Sigmoid colon (tissue), 7 donors: ENCODE measurements around the gene SYT15B. TPM values are rescaled to one million over a fixed set of nuclear protein-coding genes. Genes with fewer than 3 reads are reported as not detected.
"Not testable (repeated sequence)": the region's sequence is repeated elsewhere in the genome, so short reads cannot be mapped to it uniquely, and the experiment has no call there.

ENCODE experiments used
- DNase-seq: peaks from one replicate; pipeline ENCODE4 v3.0.0-alpha.2; 2019
- H3K27ac ChIP-seq, 4 donors: fragments of 200-600 bp; sonication (generic); one replicate each; pipeline ENCODE4 v1.5.1; 2016 to 2019; ENCODE audit warnings: mild to moderate bottlenecking in 1 of 4
- H3K27me3 ChIP-seq, 3 donors: fragments of 200-600 bp; sonication (generic); one replicate each; pipeline ENCODE4 v1.5.1; 2019; ENCODE audit warnings: mild to moderate bottlenecking in 1 of 3
- H3K36me3 ChIP-seq, 4 donors: fragments of 200-600 bp; sonication (generic); one replicate each; pipeline ENCODE4 v1.5.1; 2016 to 2019
- H3K4me1 ChIP-seq, 4 donors: fragments of 200-600 bp; sonication (generic); one replicate each; pipeline ENCODE4 v1.5.1; 2017 to 2019
- H3K4me3 ChIP-seq, 4 donors: fragments of 200-600 bp; sonication (generic); one replicate each; pipeline ENCODE4 v1.5.1; 2017 to 2019; ENCODE audit warnings: mild to moderate bottlenecking in 2 of 4, moderate library complexity in 1 of 4
- H3K9me3 ChIP-seq, 4 donors: fragments of 200-600 bp in 3 of 4; sonication (generic) in 3 of 4; one replicate each; pipeline versions ENCODE4 v1.5.1 to v1.6.1; 2013 to 2019
- WGBS, 2 donors: extraction: QIAGEN DNeasy Blood & Tissue Kit; methylation state at CpG; one replicate each; pipeline ENCODE4 v1.1.7; 2013; 5-methylcytosine and 5-hydroxymethylcytosine counted together
- intact Hi-C: fragments of 100-400 bp; cut with DNase I; formaldehyde crosslinking; loops from one replicate; pipeline ENCODE4 v1.15.1; 2023
- polyA plus RNA-seq, 3 donors: library from polyadenylated mRNA; stranded (reverse); fragments of 200-250 nt; gene quantifications; one replicate each; pipeline ENCODE4 v1.2.3, GENCODE V29; 2013
- total RNA-seq, 4 donors: library from RNA; depleted of rRNA; stranded (reverse); fragments of >200 nt; gene quantifications; one replicate each; pipeline ENCODE4 v1.1.0, GENCODE V29; 2016
- donor health status: healthy with polysubstance abuse.
- donor health status: Bipolar disorder and iron deficiency.
- donor health status: healthy.

The SYT15B gene
- total and polyA plus RNA-seq, 7 donors: 0.27 to 2.5 (median 0.99) TPM

GRCh38 chr10:47753176-47753575 lies 10.2 kb downstream of the SYT15B start:
- H3K4me3 ChIP-seq, H3K36me3 ChIP-seq, H3K27ac ChIP-seq, H3K9me3 ChIP-seq, intact Hi-C loops, H3K4me1 ChIP-seq, H3K27me3 ChIP-seq, DNase-seq: not testable (repeated sequence)
- WGBS, 2 donors: 68 to 79% methylated on average over 2 of the region's 3 CpGs

- H3K4me1 ChIP-seq, intact Hi-C loops, H3K9me3 ChIP-seq, H3K27ac ChIP-seq, H3K36me3 ChIP-seq, H3K27me3 ChIP-seq, H3K4me3 ChIP-seq, DNase-seq: not testable (repeated sequence)
- no CpG with 5 or more reads among the region's 3 CpGs for WGBS, 2 donors
Observed at GRCh38 chr10:47751821-47752220, 11.6 kb downstream of the SYT15B start.

- intact Hi-C loops, H3K27me3 ChIP-seq, H3K9me3 ChIP-seq, H3K4me3 ChIP-seq, H3K36me3 ChIP-seq, H3K4me1 ChIP-seq, H3K27ac ChIP-seq, DNase-seq: not testable (repeated sequence)
- no CpG with 5 or more reads among the region's 8 CpGs for WGBS, 2 donors
Observed at GRCh38 chr10:47750360-47750759, 13.0 kb downstream of the SYT15B start.

- 12 to 43% methylated on average over 3 of the region's 4 CpGs for WGBS, 2 donors
- intact Hi-C loops, H3K36me3 ChIP-seq, H3K4me1 ChIP-seq, H3K27ac ChIP-seq, H3K9me3 ChIP-seq, H3K27me3 ChIP-seq, DNase-seq, H3K4me3 ChIP-seq: not testable (repeated sequence)
Observed at GRCh38 chr10:47746780-47747376, 16.5 kb downstream of the SYT15B start.

GRCh38 chr10:47744881-47745280 lies 18.5 kb downstream of the SYT15B start:
- intact Hi-C loops, H3K4me1 ChIP-seq, H3K36me3 ChIP-seq, DNase-seq, H3K27ac ChIP-seq, H3K27me3 ChIP-seq, H3K9me3 ChIP-seq, H3K4me3 ChIP-seq: not testable (repeated sequence)
- WGBS, 2 donors: 12 to 49% methylated on average over 2 of the region's 4 CpGs

- H3K4me1 ChIP-seq, H3K36me3 ChIP-seq, intact Hi-C loops, H3K9me3 ChIP-seq, H3K27me3 ChIP-seq: not testable (repeated sequence)
- peak; percentile 56 for DNase-seq
- 3% methylated on average over 36 to 38 of the region's 48 CpGs for WGBS, 2 donors
- peak overlapping the region; percentile 22 to 38 (median 31) for H3K4me3 ChIP-seq
- H3K27ac ChIP-seq: peak overlapping the region in 2 of 4 donors; percentile 45 to 65
Observed at GRCh38 chr10:47743611-47744550, 19.5 kb downstream of the SYT15B start.

GRCh38 chr10:47740868-47741267 lies 22.5 kb downstream of the SYT15B start:
- DNase-seq, H3K4me1 ChIP-seq, H3K36me3 ChIP-seq, H3K27me3 ChIP-seq, H3K4me3 ChIP-seq, H3K27ac ChIP-seq, intact Hi-C loops, H3K9me3 ChIP-seq: not testable (repeated sequence)
- 9 to 51% methylated on average over 2 of the region's 2 CpGs for WGBS, 2 donors

GRCh38 chr10:47730911-47731310 lies 32.5 kb downstream of the SYT15B start:
- WGBS, 2 donors: no CpG with 5 or more reads among the region's 5 CpGs
- H3K9me3 ChIP-seq, DNase-seq, H3K4me3 ChIP-seq, H3K27me3 ChIP-seq, H3K27ac ChIP-seq, H3K36me3 ChIP-seq, intact Hi-C loops, H3K4me1 ChIP-seq: not testable (repeated sequence)

- H3K4me3 ChIP-seq, DNase-seq, H3K9me3 ChIP-seq, H3K27me3 ChIP-seq, H3K4me1 ChIP-seq, H3K27ac ChIP-seq, intact Hi-C loops, H3K36me3 ChIP-seq: not testable (repeated sequence)
- no CpG with 5 or more reads among the region's 6 CpGs for WGBS, 2 donors
Observed at GRCh38 chr10:47725740-47726139, 37.7 kb downstream of the SYT15B start.

- DNase-seq, H3K27ac ChIP-seq, intact Hi-C loops, H3K4me1 ChIP-seq, H3K4me3 ChIP-seq, H3K36me3 ChIP-seq, H3K27me3 ChIP-seq, H3K9me3 ChIP-seq: not testable (repeated sequence)
- no CpG with 5 or more reads among the region's 3 CpGs for WGBS, 2 donors
Observed at GRCh38 chr10:47725047-47725446, 38.3 kb downstream of the SYT15B start.

GRCh38 chr10:47724119-47724518 lies 39.3 kb downstream of the SYT15B start:
- H3K4me1 ChIP-seq, H3K9me3 ChIP-seq, DNase-seq, intact Hi-C loops, H3K27me3 ChIP-seq, H3K4me3 ChIP-seq, H3K36me3 ChIP-seq, H3K27ac ChIP-seq: not testable (repeated sequence)
- 68 to 84% methylated on average over 5 of the region's 6 CpGs for WGBS, 2 donors

- not testable (repeated sequence) for DNase-seq
Observed at GRCh38 chr10:47723362-47723761, 40.0 kb downstream of the SYT15B start.

More at GRCh38 chr10:47723362-47723761, 40.0 kb downstream of the SYT15B start:
- intact Hi-C loops, H3K27me3 ChIP-seq, H3K4me1 ChIP-seq, H3K36me3 ChIP-seq, H3K9me3 ChIP-seq, H3K27ac ChIP-seq, H3K4me3 ChIP-seq: not testable (repeated sequence)
- 66 to 88% methylated on average over 2 of the region's 3 CpGs for WGBS, 2 donors
